ENCODE results near the gene UBASH3A. TPM values are rescaled to one million over a fixed set of nuclear protein-coding genes. Genes with fewer than 3 reads are reported as not detected.
A peak's percentile ranks its signal among the peaks of the same experiment; 100 is the strongest.
"Not testable (repeated sequence)": the region's sequence is repeated elsewhere in the genome, so short reads cannot be mapped to it uniquely, and the experiment has no call there.

UBASH3A gene
- total and polyA plus RNA-seq, 2 donors, result 14.9 to 26.7 TPM

DNA sequence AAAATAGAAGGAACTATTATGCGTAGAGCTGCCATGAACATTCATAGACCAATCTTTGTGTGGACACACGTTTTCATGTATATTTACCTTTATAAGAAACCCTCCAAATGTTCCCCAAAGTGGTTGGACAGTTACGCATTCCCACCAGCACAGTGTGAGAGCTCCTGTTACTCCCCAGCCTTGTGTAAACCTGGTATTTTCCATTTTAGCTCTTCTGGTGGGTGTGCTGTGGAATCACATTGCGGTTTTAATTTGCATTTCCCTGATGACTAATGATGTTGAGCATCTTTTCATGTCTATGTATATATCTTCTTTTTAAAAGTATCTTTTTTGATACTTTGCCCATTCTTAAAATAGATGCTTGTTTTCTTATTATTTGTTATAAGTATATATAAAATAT, 3.2 kb upstream of the UBASH3A start:
- no peaks in the 10 kb centered on the region for H3K36me3 ChIP-seq (ENCODE audit: control insufficient read depth in 2 of 2, insufficient read depth in 2 of 2, low read length in 1 of 2)
- no peak overlapping the region for H3K27ac ChIP-seq (ENCODE audit: low read depth in 1 of 2, low read length in 1 of 2)
- DNase-seq (ENCODE audit: low read depth in 6 of 9, low spot score in 9 of 9), result no peak
- peaks cover 0 to 3% of the 10 kb centered on the region in 2 donors for H3K9me3 ChIP-seq (ENCODE audit: control insufficient read depth in 2 of 2, insufficient read depth in 1 of 2, low read length in 1 of 2)
- no peaks in the 10 kb centered on the region for H3K27me3 ChIP-seq (ENCODE audit: control insufficient read depth in 2 of 2, insufficient read depth in 1 of 2, low read length in 1 of 2)
- 94% methylated on average over 4 of the region's 4 CpGs for WGBS
- H3K4me1 ChIP-seq (ENCODE audit: control insufficient read depth in 2 of 2, insufficient read depth in 2 of 2, low read length in 2 of 2), result peaks cover 19 to 55% of the 10 kb centered on the region in 2 donors
- no peak overlapping the region for H3K4me3 ChIP-seq (ENCODE audit: low read length in 2 of 2)

DNA sequence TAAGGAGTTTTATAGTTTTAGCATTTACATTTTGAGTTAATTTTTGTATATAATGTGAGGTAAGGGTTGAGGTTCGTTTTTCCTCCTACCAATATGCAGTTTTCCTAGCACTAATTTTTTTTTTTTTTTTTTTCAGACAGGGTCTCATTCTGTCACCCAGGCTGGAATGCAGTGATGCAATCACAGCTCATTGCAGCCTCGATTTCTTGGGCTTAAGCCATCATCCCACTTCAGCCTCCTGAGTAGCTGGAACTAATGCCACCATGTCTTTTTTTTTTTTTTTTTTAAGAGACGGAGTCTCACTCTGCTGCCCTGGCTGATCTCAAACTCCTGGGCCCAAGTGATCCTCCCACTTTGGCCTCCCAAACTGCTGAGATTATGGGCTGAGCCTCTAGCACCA, 2.5 kb upstream of the UBASH3A start:
- peaks cover 20 to 61% of the 10 kb centered on the region in 2 donors for H3K4me1 ChIP-seq (ENCODE audit: control insufficient read depth in 2 of 2, insufficient read depth in 2 of 2, low read length in 2 of 2)
- H3K4me3 ChIP-seq (ENCODE audit: low read length in 2 of 2), result no peak overlapping the region
- peaks cover 0 to 3% of the 10 kb centered on the region in 2 donors for H3K9me3 ChIP-seq (ENCODE audit: control insufficient read depth in 2 of 2, insufficient read depth in 1 of 2, low read length in 1 of 2)
- H3K36me3 ChIP-seq (ENCODE audit: control insufficient read depth in 2 of 2, insufficient read depth in 2 of 2, low read length in 1 of 2), result no peaks in the 10 kb centered on the region
- no peak for DNase-seq (ENCODE audit: low read depth in 6 of 9, low spot score in 9 of 9)
- H3K27ac ChIP-seq (ENCODE audit: low read depth in 1 of 2, low read length in 1 of 2), result no peak overlapping the region
- WGBS, result 92% methylated on average over 3 of the region's 3 CpGs
- no peaks in the 10 kb centered on the region for H3K27me3 ChIP-seq (ENCODE audit: control insufficient read depth in 2 of 2, insufficient read depth in 1 of 2, low read length in 1 of 2)

DNA sequence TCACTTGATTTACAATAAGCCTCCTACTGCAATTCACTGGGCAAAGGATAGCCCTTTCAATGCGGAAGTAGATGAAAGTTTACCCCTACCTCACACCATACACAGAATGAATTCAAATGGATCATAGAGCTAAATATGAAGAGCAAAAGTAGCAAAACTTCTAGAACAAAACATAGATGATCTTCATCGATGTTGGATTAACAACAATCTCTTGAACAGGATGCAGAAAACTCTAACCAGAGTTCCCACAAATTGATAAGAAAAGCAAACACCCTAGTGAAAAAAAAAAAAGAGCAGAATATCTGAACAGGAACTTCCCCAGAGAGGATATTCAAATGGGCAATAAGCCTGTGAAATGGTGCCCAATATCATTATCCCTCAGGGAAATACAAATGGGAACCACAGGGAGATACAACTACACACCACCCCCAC, 1.9 kb upstream of the UBASH3A start:
- H3K36me3 ChIP-seq (ENCODE audit: control insufficient read depth in 2 of 2, insufficient read depth in 2 of 2, low read length in 1 of 2), result peaks cover under 1 to 4% of the 10 kb centered on the region in 2 donors
- no peak overlapping the region for H3K27ac ChIP-seq (ENCODE audit: low read depth in 1 of 2, low read length in 1 of 2)
- no peak overlapping the region for H3K4me3 ChIP-seq (ENCODE audit: low read length in 2 of 2)
- peaks cover 27 to 67% of the 10 kb centered on the region in 2 donors for H3K4me1 ChIP-seq (ENCODE audit: control insufficient read depth in 2 of 2, insufficient read depth in 2 of 2, low read length in 2 of 2)
- peaks cover 0 to 3% of the 10 kb centered on the region in 2 donors for H3K9me3 ChIP-seq (ENCODE audit: control insufficient read depth in 2 of 2, insufficient read depth in 1 of 2, low read length in 1 of 2)
- WGBS, result 79% methylated on average over 2 of the region's 2 CpGs
- no peaks in the 10 kb centered on the region for H3K27me3 ChIP-seq (ENCODE audit: control insufficient read depth in 2 of 2, insufficient read depth in 1 of 2, low read length in 1 of 2)
- DNase-seq (ENCODE audit: low read depth in 6 of 9, low spot score in 9 of 9), result no peak

DNA sequence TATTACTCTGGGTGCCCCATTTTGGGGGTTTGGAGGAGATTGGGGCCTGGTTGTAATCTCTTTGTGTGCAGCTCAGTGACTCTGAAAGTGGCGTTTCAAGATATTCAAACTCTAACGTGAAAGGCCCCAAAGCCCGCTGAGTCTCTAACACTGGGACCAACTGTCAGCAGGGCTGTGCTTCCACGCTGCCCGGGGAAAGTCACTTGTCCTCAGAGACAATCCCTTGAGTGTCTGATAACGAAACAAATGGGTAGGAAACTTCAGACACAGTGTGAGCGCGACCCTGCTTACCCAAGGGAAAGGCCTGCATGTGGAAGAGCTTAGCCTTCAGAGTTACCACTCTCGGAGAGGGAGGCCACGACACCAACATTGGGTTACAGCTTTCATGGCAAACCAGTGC, 837 bp downstream of the UBASH3A start:
- H3K27ac ChIP-seq (ENCODE audit: low read depth in 1 of 2, low read length in 1 of 2), result peak overlapping the region; percentile 93 to 97
- peak overlapping the region; percentile 70 to 72 for H3K4me3 ChIP-seq (ENCODE audit: low read length in 2 of 2)
- H3K27me3 ChIP-seq (ENCODE audit: control insufficient read depth in 2 of 2, insufficient read depth in 1 of 2, low read length in 1 of 2), result no peaks in the 10 kb centered on the region
- peaks cover 0 to 3% of the 10 kb centered on the region in 2 donors for H3K9me3 ChIP-seq (ENCODE audit: control insufficient read depth in 2 of 2, insufficient read depth in 1 of 2, low read length in 1 of 2)
- DNase-seq (ENCODE audit: low read depth in 6 of 9, low spot score in 9 of 9), result peak in 1 of 9 donors; percentile 57
- H3K36me3 ChIP-seq (ENCODE audit: control insufficient read depth in 2 of 2, insufficient read depth in 2 of 2, low read length in 1 of 2), result peaks cover 16 to 29% of the 10 kb centered on the region in 2 donors
- H3K4me1 ChIP-seq (ENCODE audit: control insufficient read depth in 2 of 2, insufficient read depth in 2 of 2, low read length in 2 of 2), result peaks cover 23 to 56% of the 10 kb centered on the region in 2 donors
- WGBS, result 52% methylated on average over 10 of the region's 10 CpGs

DNA sequence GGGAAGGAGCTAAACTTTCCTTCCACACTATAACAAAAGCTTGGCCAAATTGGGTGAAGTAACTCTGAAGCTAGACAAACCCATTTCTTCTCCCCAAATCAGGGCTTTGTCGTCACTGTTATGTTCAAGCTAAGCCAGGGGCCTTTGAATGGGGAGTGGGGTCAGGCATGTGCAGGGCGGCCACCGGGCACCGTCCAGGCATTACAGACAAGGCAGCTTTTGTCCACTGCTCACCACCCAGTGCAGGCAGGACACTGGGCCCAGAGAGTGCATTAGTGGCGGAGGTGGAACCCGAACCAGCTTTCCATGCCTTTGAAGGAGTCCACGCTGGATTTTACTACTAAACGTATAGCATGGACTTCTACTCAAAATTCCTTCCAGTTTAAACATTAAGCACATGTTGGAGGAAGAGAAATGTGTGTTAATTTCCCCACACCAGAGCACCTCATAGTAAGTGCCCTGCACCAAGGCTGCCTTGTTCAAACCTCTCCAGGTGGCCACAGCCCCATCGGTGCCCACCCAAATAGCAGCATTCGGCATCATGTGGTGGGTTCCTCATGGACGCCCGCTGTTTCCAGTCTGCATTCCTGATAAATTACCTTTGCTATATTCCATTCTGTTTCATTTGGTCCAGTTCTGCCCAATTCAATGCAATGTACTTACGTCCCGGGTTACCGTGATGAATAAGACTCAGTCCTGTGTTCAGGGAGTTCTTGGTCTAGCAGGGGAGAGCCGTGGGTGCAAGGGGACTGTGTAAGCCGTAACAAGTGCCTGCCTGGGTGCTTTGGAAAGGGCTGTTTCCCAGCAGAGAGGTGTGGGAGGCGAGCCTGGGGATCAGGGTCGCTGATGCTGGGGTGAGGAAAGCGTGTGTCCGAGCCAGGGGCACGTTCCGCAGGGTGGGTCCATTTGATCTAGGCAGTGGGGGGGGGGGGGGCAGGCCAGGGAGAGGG, 1.6 kb downstream of the UBASH3A start:
- WGBS, result 90% methylated on average over 23 of the region's 23 CpGs
- Histone ChIP-seq H3K4me3 (ENCODE audit: low read length in 2 of 2) (peak overlapping the region; percentile 70 to 72), H3K27ac (ENCODE audit: low read depth in 1 of 2, low read length in 1 of 2) (peak overlapping the region; percentile 85 to 93), H3K27me3 (ENCODE audit: control insufficient read depth in 2 of 2, insufficient read depth in 1 of 2, low read length in 1 of 2) (no peaks in the 10 kb centered on the region), H3K9me3 (ENCODE audit: control insufficient read depth in 2 of 2, insufficient read depth in 1 of 2, low read length in 1 of 2) (peaks cover 0 to 3% of the 10 kb centered on the region in 2 donors), H3K4me1 (ENCODE audit: control insufficient read depth in 2 of 2, insufficient read depth in 2 of 2, low read length in 2 of 2) (peaks cover 23 to 56% of the 10 kb centered on the region in 2 donors), H3K36me3 (ENCODE audit: control insufficient read depth in 2 of 2, insufficient read depth in 2 of 2, low read length in 1 of 2) (peaks cover 24 to 37% of the 10 kb centered on the region in 2 donors)
- DNase-seq (ENCODE audit: low read depth in 6 of 9, low spot score in 9 of 9), result no peak

DNA sequence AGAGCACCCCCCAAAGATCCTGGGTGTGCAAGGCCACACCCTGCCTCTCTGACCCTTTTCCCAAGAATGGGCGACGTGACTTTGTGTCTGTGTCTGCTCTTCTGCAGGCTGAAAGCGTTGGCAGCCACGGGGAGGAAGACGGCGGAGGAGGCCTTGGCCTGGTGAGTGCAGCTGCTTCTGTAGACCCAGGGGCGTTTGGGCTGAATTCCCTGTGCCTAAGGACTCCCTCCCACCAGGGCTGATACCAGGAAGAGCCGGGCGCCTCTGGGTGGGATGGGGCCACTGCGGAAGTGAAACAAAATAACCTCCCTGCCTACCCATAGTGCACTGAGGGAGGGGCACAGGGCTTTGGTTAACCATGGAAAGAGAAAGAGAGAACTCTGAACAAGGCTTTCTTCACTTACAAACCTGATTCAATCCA, 2.5 kb downstream of the UBASH3A start:
- Histone ChIP-seq H3K27ac (ENCODE audit: low read depth in 1 of 2, low read length in 1 of 2) (peak overlapping the region; percentile 85 to 93), H3K36me3 (ENCODE audit: control insufficient read depth in 2 of 2, insufficient read depth in 2 of 2, low read length in 1 of 2) (peaks cover 33 to 45% of the 10 kb centered on the region in 2 donors), H3K4me1 (ENCODE audit: control insufficient read depth in 2 of 2, insufficient read depth in 2 of 2, low read length in 2 of 2) (peaks cover 23 to 56% of the 10 kb centered on the region in 2 donors), H3K4me3 (ENCODE audit: low read length in 2 of 2) (peak overlapping the region; percentile 70 to 72), H3K9me3 (ENCODE audit: control insufficient read depth in 2 of 2, insufficient read depth in 1 of 2, low read length in 1 of 2) (peaks cover 0 to 2% of the 10 kb centered on the region in 2 donors), H3K27me3 (ENCODE audit: control insufficient read depth in 2 of 2, insufficient read depth in 1 of 2, low read length in 1 of 2) (no peaks in the 10 kb centered on the region)
- 43% methylated on average over 10 of the region's 10 CpGs for WGBS
- peak in 2 of 9 donors; percentile 46 to 76 for DNase-seq (ENCODE audit: low read depth in 6 of 9, low spot score in 9 of 9)

DNA sequence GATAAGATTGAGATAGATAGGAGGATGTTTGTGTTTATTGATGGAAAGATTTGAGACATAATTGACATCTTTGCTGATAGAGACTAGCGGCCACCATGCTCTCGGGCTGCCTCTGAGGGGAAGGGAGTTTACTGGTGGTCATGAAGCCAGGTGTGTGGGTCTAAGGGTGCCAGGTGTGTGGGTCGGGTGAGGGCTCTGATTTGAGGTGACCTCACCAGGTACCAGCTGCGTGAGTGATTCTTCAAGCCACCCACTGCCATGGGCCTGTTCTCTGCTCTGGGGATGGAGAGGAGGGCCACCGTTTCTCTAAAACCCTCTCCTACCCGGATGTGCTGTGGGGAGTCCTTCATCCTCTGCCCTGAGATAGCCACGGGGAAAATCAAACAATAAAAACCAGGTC, 3.2 kb downstream of the UBASH3A start:
- 91% methylated on average over 7 of the region's 7 CpGs for WGBS
- peak overlapping the region; percentile 33 to 93 for H3K27ac ChIP-seq (ENCODE audit: low read depth in 1 of 2, low read length in 1 of 2)
- H3K4me1 ChIP-seq (ENCODE audit: control insufficient read depth in 2 of 2, insufficient read depth in 2 of 2, low read length in 2 of 2), result peaks cover 23 to 63% of the 10 kb centered on the region in 2 donors
- H3K4me3 ChIP-seq (ENCODE audit: low read length in 2 of 2), result peak overlapping the region; percentile 70 to 72
- H3K27me3 ChIP-seq (ENCODE audit: control insufficient read depth in 2 of 2, insufficient read depth in 1 of 2, low read length in 1 of 2), result no peaks in the 10 kb centered on the region
- H3K36me3 ChIP-seq (ENCODE audit: control insufficient read depth in 2 of 2, insufficient read depth in 2 of 2, low read length in 1 of 2), result peaks cover 39 to 52% of the 10 kb centered on the region in 2 donors
- DNase-seq (ENCODE audit: low read depth in 6 of 9, low spot score in 9 of 9), result no peak
- no peaks in the 10 kb centered on the region for H3K9me3 ChIP-seq (ENCODE audit: control insufficient read depth in 2 of 2, insufficient read depth in 1 of 2, low read length in 1 of 2)

DNA sequence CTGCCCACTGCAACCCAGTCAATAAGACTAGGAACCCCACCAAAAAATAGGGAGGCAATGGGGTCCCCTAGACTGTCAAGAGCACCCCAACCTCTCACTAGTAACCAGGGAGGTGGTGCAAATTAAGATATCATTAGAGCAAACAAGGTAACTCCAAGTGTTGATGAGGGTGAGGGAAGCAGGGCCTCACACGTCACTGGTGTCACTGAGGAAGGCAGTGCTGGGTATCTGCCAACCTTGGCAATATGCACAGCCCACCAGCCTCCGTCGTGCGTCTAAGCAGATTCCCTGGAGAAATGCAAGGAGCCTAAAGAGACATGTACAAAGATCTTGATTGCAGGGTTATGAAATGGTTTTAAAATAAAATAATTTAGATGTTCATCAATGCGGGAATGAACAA, 3.8 kb downstream of the UBASH3A start:
- Histone ChIP-seq H3K4me3 (ENCODE audit: low read length in 2 of 2) (peak overlapping the region in 1 of 2 donors; percentile 70), H3K9me3 (ENCODE audit: control insufficient read depth in 2 of 2, insufficient read depth in 1 of 2, low read length in 1 of 2) (no peaks in the 10 kb centered on the region), H3K27me3 (ENCODE audit: control insufficient read depth in 2 of 2, insufficient read depth in 1 of 2, low read length in 1 of 2) (no peaks in the 10 kb centered on the region), H3K27ac (ENCODE audit: low read depth in 1 of 2, low read length in 1 of 2) (no peak overlapping the region), H3K4me1 (ENCODE audit: control insufficient read depth in 2 of 2, insufficient read depth in 2 of 2, low read length in 2 of 2) (peaks cover 23 to 64% of the 10 kb centered on the region in 2 donors), H3K36me3 (ENCODE audit: control insufficient read depth in 2 of 2, insufficient read depth in 2 of 2, low read length in 1 of 2) (peaks cover 45 to 58% of the 10 kb centered on the region in 2 donors)
- WGBS, result 93% methylated on average over 5 of the region's 5 CpGs
- DNase-seq (ENCODE audit: low read depth in 6 of 9, low spot score in 9 of 9), result no peak

DNA sequence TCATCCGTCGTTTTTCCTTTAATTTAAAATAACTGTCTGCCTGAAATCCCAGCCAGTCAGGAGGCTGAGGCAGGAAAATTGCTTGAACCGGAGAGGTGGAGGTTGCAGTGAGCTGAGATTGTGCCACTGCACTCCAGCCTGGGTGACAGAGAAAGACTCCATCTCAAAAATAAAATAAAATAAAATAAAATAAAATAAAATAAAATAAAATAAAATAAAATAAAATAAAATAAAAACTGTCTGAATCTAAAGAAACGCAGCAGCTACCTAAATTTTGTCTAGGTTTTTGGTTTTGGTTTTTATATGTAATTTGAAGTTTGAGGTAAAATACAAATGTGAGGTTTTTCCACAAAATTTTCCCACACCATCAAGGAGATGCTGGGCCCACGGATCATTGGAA, 5.0 kb downstream of the UBASH3A start:
- 97% methylated on average over 5 of the region's 5 CpGs for WGBS
- H3K4me1 ChIP-seq (ENCODE audit: control insufficient read depth in 2 of 2, insufficient read depth in 2 of 2, low read length in 2 of 2), result peaks cover 13 to 52% of the 10 kb centered on the region in 2 donors
- H3K9me3 ChIP-seq (ENCODE audit: control insufficient read depth in 2 of 2, insufficient read depth in 1 of 2, low read length in 1 of 2); H3K27me3 ChIP-seq (ENCODE audit: control insufficient read depth in 2 of 2, insufficient read depth in 1 of 2, low read length in 1 of 2); DNase-seq (ENCODE audit: low read depth in 6 of 9, low spot score in 9 of 9); H3K4me3 ChIP-seq (ENCODE audit: low read length in 2 of 2); H3K27ac ChIP-seq (ENCODE audit: low read depth in 1 of 2, low read length in 1 of 2): not testable (repeated sequence)
- peaks cover 58 to 70% of the 10 kb centered on the region in 2 donors for H3K36me3 ChIP-seq (ENCODE audit: control insufficient read depth in 2 of 2, insufficient read depth in 2 of 2, low read length in 1 of 2)
